Measurements from ENCODE around the gene SYK. TPM values are rescaled to one million over a fixed set of nuclear protein-coding genes. Genes with fewer than 3 reads are reported as not detected.

The SYK gene
- total and polyA plus RNA-seq, 7 experiments from 2014 or later = 0.26 to 71.6 (median 2.1) TPM

DNA sequence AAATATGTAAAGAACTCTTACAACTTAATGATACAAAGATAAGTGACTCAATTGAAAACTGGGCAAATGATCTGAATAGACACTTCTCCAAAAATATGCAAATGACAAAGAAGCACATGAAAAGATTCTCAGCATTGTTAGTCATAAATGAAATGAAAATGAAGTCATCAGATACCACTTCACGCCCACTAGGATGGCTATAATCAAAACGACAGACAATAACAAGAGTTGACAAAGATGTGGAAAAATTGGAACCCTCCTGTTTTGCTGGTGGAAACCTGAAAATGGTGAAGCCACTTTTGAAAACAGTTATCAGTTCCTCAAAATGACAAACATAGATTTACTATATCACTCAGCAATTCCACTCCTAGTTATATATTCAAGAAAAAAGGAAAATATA is 7.9 kb upstream of the SYK start:
- H3K9me3 Mint-ChIP-seq = peaks cover 0 to 5% (median 0%) of the 10 kb centered on the region in 11 donors
- intact Hi-C loops (cut with micrococcal nuclease) = no loop called here
- no peak overlapping the region for H3K4me3 Mint-ChIP-seq
- H3K9me3 ChIP-seq (ENCODE audit: control insufficient read depth in 2 of 3, low read length in 3 of 3) = no peaks in the 10 kb centered on the region
- POLR2A ChIA-PET = no interaction called here
- H3K4me1 Mint-ChIP-seq = peaks cover 0 to 3% (median 0%) of the 10 kb centered on the region in 7 donors
- no peaks in the 10 kb centered on the region for H3K36me3 ChIP-seq (ENCODE audit: control insufficient read depth in 2 of 3, insufficient read depth in 3 of 3, low read length in 3 of 3)
- ATAC-seq (peak; percentile 27), DNase-seq (no peak)
- H3K27ac ChIP-seq (ENCODE audit: low read depth, low read length) = no peak overlapping the region
- H3K4me3 ChIP-seq (ENCODE audit: low read length) = no peak overlapping the region
- H3K27me3 ChIP-seq (ENCODE audit: control insufficient read depth in 2 of 2, insufficient read depth in 2 of 2, low read length in 2 of 2) = no peaks in the 10 kb centered on the region
- H3K36me3 Mint-ChIP-seq = no peaks in the 10 kb centered on the region
- no peak overlapping the region for H3K27ac Mint-ChIP-seq
- CTCF ChIA-PET = no interaction called here
- H3K4me1 ChIP-seq (ENCODE audit: control insufficient read depth in 2 of 2, insufficient read depth in 2 of 2, low read length in 2 of 2) = no peaks in the 10 kb centered on the region
- H3K27me3 Mint-ChIP-seq = peaks cover 35 to 50% (median 38%) of the 10 kb centered on the region in 5 donors

DNA sequence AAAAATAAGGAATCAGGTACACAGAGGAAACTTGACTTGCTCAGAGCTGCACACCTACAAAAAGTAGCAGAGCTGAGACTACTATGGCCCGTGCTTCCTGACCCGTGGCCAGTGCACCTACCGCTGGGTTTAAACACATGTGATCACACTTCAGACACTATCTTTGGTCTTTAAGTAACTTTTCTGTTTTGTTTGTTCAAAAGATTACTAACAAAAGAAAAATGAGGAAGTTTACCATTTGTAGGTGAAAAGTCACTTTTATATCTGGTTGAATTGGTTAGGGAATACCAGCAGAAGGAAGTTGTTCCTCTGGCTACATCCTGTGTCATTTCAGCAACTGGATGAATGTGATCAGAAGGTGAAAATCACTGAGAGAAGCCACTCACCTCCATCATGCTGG is 6.5 kb upstream of the SYK start:
- Mint-ChIP-seq H3K27me3 (peaks cover 34 to 48% (median 43%) of the 10 kb centered on the region in 5 donors), H3K27ac (no peak overlapping the region), H3K4me1 (no peaks in the 10 kb centered on the region), H3K36me3 (no peaks in the 10 kb centered on the region), H3K4me3 (no peak overlapping the region), H3K9me3 (peaks cover 0 to 5% (median 0%) of the 10 kb centered on the region in 11 donors)
- no peak overlapping the region for H3K4me3 ChIP-seq (ENCODE audit: low read length)
- intact Hi-C loops (cut with micrococcal nuclease) = no loop called here
- no peak overlapping the region for H3K27ac ChIP-seq (ENCODE audit: low read depth, low read length)
- ChIA-PET CTCF (no interaction called here), POLR2A (no interaction called here)
- ATAC-seq (no peak), DNase-seq (no peak)
- no peaks in the 10 kb centered on the region for H3K9me3 ChIP-seq (ENCODE audit: control insufficient read depth in 2 of 3, low read length in 3 of 3)
- H3K4me1 ChIP-seq (ENCODE audit: control insufficient read depth in 2 of 2, insufficient read depth in 2 of 2, low read length in 2 of 2) = no peaks in the 10 kb centered on the region
- no peaks in the 10 kb centered on the region for H3K36me3 ChIP-seq (ENCODE audit: control insufficient read depth in 2 of 3, insufficient read depth in 3 of 3, low read length in 3 of 3)
- no peaks in the 10 kb centered on the region for H3K27me3 ChIP-seq (ENCODE audit: control insufficient read depth in 2 of 2, insufficient read depth in 2 of 2, low read length in 2 of 2)

DNA sequence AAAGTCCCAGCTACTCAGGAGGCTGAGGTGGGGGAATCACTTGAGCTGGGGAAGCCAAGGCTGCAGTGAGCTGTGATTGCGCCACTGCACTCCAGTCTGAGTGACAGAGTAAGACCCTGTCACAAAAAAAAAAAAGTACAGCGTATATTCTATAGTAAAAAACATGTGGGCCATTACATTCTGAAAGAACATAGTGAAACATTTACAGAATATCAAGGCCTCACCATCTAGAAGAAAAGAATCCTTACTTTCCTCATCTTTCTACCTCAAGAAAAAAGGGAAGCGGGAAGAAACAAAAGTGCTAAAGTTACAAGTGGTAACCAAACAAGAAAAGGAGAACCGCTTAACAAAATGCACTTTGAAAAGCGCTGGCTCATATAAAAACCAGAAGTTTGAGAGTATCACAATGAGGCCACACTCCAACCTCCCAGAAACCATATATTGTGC is 5.7 kb upstream of the SYK start:
- Mint-ChIP-seq H3K27ac (no peak overlapping the region), H3K36me3 (no peaks in the 10 kb centered on the region), H3K27me3 (peaks cover 40 to 54% (median 46%) of the 10 kb centered on the region in 5 donors), H3K4me1 (peaks cover 0 to 1% (median 0%) of the 10 kb centered on the region in 7 donors), H3K4me3 (no peak overlapping the region), H3K9me3 (peaks cover 0 to 5% (median 0%) of the 10 kb centered on the region in 11 donors)
- DNase-seq = no peak
- H3K36me3 ChIP-seq (ENCODE audit: control insufficient read depth in 2 of 3, insufficient read depth in 3 of 3, low read length in 3 of 3) = no peaks in the 10 kb centered on the region
- H3K4me3 ChIP-seq (ENCODE audit: low read length) = no peak overlapping the region
- ChIA-PET CTCF (no interaction called here), POLR2A (no interaction called here)
- peaks cover 0 to under 1% of the 10 kb centered on the region in 2 donors for H3K27me3 ChIP-seq (ENCODE audit: control insufficient read depth in 2 of 2, insufficient read depth in 2 of 2, low read length in 2 of 2)
- no peaks in the 10 kb centered on the region for H3K9me3 ChIP-seq (ENCODE audit: control insufficient read depth in 2 of 3, low read length in 3 of 3)
- H3K4me1 ChIP-seq (ENCODE audit: control insufficient read depth in 2 of 2, insufficient read depth in 2 of 2, low read length in 2 of 2) = no peaks in the 10 kb centered on the region
- peak; percentile 72 for ATAC-seq
- intact Hi-C loops (cut with micrococcal nuclease) = no loop called here
- H3K27ac ChIP-seq (ENCODE audit: low read depth, low read length) = no peak overlapping the region

DNA sequence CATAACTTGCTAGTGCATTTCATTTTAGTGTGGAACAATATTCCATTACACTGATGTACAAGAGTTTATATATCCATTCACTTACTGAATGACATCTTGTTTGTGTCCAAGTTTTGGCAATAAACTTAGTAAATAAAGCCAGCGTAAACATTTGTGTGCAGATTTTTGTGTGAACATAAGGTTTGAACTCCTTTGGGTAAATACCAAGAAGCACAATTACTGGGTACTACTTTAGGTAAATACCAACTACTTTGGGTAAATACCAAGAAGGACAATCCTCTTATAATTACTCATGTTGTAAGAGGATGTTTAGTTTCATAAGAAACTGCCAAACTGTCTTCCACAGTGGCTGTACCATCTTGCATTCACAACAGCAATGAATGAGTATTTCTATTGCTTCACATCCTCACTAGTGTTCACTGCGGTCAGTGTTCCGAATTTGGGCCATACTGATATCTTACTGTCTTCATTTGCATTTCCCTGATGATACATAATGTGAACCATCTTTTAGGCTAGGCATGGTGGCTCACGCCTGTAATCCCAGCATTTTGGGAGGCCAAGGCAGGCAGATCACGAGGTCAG is 2.3 kb upstream of the SYK start:
- no peak for DNase-seq
- ChIA-PET CTCF (no interaction called here), POLR2A (no interaction called here)
- no peaks in the 10 kb centered on the region for H3K36me3 ChIP-seq (ENCODE audit: control insufficient read depth in 2 of 3, insufficient read depth in 3 of 3, low read length in 3 of 3)
- H3K4me3 Mint-ChIP-seq = peak overlapping the region in 1 of 10 donors; percentile 13
- H3K36me3 Mint-ChIP-seq = no peaks in the 10 kb centered on the region
- H3K27me3 ChIP-seq (ENCODE audit: control insufficient read depth in 2 of 2, insufficient read depth in 2 of 2, low read length in 2 of 2) = peaks cover 0 to 15% of the 10 kb centered on the region in 2 donors
- no peaks in the 10 kb centered on the region for H3K9me3 ChIP-seq (ENCODE audit: control insufficient read depth in 2 of 3, low read length in 3 of 3)
- ATAC-seq = peak; percentile 70
- H3K27me3 Mint-ChIP-seq = peaks cover 55 to 75% (median 59%) of the 10 kb centered on the region in 5 donors
- peaks cover 0 to 11% (median 5%) of the 10 kb centered on the region in 7 donors for H3K4me1 Mint-ChIP-seq
- intact Hi-C loops (cut with micrococcal nuclease) = no loop called here
- H3K4me1 ChIP-seq (ENCODE audit: control insufficient read depth in 2 of 2, insufficient read depth in 2 of 2, low read length in 2 of 2) = no peaks in the 10 kb centered on the region
- H3K27ac ChIP-seq (ENCODE audit: low read depth, low read length) = no peak overlapping the region
- no peaks in the 10 kb centered on the region for H3K9me3 Mint-ChIP-seq
- no peak overlapping the region for H3K4me3 ChIP-seq (ENCODE audit: low read length)
- no peak overlapping the region for H3K27ac Mint-ChIP-seq

DNA sequence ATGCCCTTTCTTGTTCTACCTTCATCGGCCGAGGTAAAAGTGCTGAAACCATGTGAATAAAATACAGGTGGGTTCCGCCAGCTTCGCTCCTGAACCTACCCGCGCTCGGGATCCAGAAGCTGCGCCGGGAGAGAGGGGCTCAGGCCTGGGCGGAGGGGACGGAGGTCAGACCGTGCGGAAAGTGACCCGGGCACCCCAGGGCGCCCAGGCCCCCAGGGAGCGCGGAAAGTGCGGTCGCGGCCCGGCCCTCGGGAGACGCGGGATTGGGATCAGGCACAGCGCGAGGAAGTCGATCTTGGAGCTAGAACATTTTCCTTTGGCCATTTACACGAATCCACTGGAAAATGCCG is 329 bp downstream of the SYK start:
- CTCF ChIA-PET = interaction anchor here (0.6 kb wide), 1 partner anchor 9 kb away, joined by 3 read pairs; no protein-coding TSS in a partner anchor
- no peak for ATAC-seq

DNA sequence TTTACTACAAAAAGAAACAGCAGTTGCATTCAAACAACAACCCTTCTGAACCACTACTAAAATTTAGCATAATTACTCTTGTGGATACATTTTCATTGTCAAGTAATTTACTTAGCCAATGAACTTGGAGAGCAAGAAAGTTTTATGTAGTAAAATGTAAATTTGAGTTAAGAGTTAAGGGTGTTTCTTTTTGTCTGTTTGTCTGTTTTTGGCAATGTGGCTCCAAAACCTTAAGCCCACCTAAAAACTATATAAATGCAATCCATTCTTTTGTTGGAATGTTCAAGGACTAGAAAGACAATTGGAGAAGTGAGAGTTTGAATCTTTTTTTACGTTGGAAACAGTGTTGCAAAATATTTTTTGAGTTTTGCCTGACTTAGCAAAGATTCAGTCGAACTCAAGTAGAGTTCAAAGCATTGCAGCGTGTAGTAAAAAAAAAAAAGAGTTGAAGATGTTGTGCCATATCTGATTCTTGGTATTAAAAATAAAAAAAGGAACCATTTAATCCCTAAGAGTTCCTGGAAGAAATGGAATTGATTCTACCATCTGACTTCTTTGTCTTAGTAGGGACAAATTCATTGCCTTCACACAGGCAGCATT is 867 bp downstream of the SYK start:
- no peak overlapping the region for H3K27ac ChIP-seq (ENCODE audit: low read depth, low read length)
- ATAC-seq (no peak), DNase-seq (no peak)
- H3K9me3 Mint-ChIP-seq = no peaks in the 10 kb centered on the region
- no peaks in the 10 kb centered on the region for H3K36me3 Mint-ChIP-seq
- no peak overlapping the region for H3K4me3 ChIP-seq (ENCODE audit: low read length)
- no peaks in the 10 kb centered on the region for H3K4me1 ChIP-seq (ENCODE audit: control insufficient read depth in 2 of 2, insufficient read depth in 2 of 2, low read length in 2 of 2)
- intact Hi-C loops (cut with micrococcal nuclease) = no loop called here
- CTCF ChIA-PET = no interaction called here
- POLR2A ChIA-PET = no interaction called here
- no peak overlapping the region for H3K27ac Mint-ChIP-seq
- H3K9me3 ChIP-seq (ENCODE audit: control insufficient read depth in 2 of 3, low read length in 3 of 3) = no peaks in the 10 kb centered on the region
- no peaks in the 10 kb centered on the region for H3K36me3 ChIP-seq (ENCODE audit: control insufficient read depth in 2 of 3, insufficient read depth in 3 of 3, low read length in 3 of 3)
- H3K27me3 ChIP-seq (ENCODE audit: control insufficient read depth in 2 of 2, insufficient read depth in 2 of 2, low read length in 2 of 2) = peaks cover 0 to 15% of the 10 kb centered on the region in 2 donors
- peaks cover 0 to 14% (median 5%) of the 10 kb centered on the region in 7 donors for H3K4me1 Mint-ChIP-seq
- peaks cover 56 to 89% (median 73%) of the 10 kb centered on the region in 5 donors for H3K27me3 Mint-ChIP-seq
- H3K4me3 Mint-ChIP-seq = peak overlapping the region in 9 of 10 donors; percentile 38 to 83 (median 72)

More for the DNA sequence above, 329 bp downstream of the SYK start:
- Histone ChIP-seq H3K36me3 (ENCODE audit: control insufficient read depth in 2 of 3, insufficient read depth in 3 of 3, low read length in 3 of 3) (no peaks in the 10 kb centered on the region), H3K27me3 (ENCODE audit: control insufficient read depth in 2 of 2, insufficient read depth in 2 of 2, low read length in 2 of 2) (peaks cover 0 to 15% of the 10 kb centered on the region in 2 donors), H3K4me1 (ENCODE audit: control insufficient read depth in 2 of 2, insufficient read depth in 2 of 2, low read length in 2 of 2) (no peaks in the 10 kb centered on the region), H3K27ac (ENCODE audit: low read depth, low read length) (no peak overlapping the region), H3K9me3 (ENCODE audit: control insufficient read depth in 2 of 3, low read length in 3 of 3) (no peaks in the 10 kb centered on the region), H3K4me3 (ENCODE audit: low read length) (no peak overlapping the region)
- Mint-ChIP-seq H3K4me1 (peaks cover 0 to 14% (median 5%) of the 10 kb centered on the region in 7 donors), H3K27ac (no peak overlapping the region), H3K27me3 (peaks cover 61 to 88% (median 74%) of the 10 kb centered on the region in 5 donors), H3K4me3 (peak overlapping the region in 9 of 10 donors; percentile 49 to 83 (median 72)), H3K36me3 (no peaks in the 10 kb centered on the region), H3K9me3 (no peaks in the 10 kb centered on the region)
- intact Hi-C loops (cut with micrococcal nuclease) = no loop called here
- DNase-seq = no peak
- POLR2A ChIA-PET = no interaction called here

Data from naive thymus-derived CD4-positive, alpha-beta T cell (primary cell).